Daoy (cell line): ENCODE data around the gene STAT5A. TPM values are rescaled to one million over a fixed set of nuclear protein-coding genes. Genes with fewer than 3 reads are reported as not detected.
"Not testable (repeated sequence)": the region's sequence is repeated elsewhere in the genome, so short reads cannot be mapped to it uniquely, and the experiment has no call there.

Experiments
- DNase-seq: peaks from one replicate; pipeline ENCODE4 v3.0.0-alpha.2; 2015; ENCODE audit warnings: low read depth
- total RNA-seq: library from RNA; depleted of rRNA; stranded (reverse); fragments of >200 nt; shearing (Covaris generic); gene quantifications from 2 replicates; pipeline ENCODE4 v1.2.3, GENCODE V29; 2014

The STAT5A gene
- total RNA-seq, 1 experiment from 2014 or later: 18.7 TPM

GRCh38 chr17:42285346-42286050 is 2.8 kb upstream of the STAT5A start:
- DNase-seq: no peak

GRCh38 chr17:42286411-42287221 is 1.7 kb upstream of the STAT5A start:
- peak; percentile 34 for DNase-seq

GRCh38 chr17:42287305-42287976 is 857 bp upstream of the STAT5A start:
- DNase-seq: peak; percentile 66

- no peak for DNase-seq
Measured at GRCh38 chr17:42288803-42289610, 709 bp downstream of the STAT5A start.

- DNase-seq: no peak
Measured at GRCh38 chr17:42289611-42290181, 1.4 kb downstream of the STAT5A start.

- no peak for DNase-seq
Measured at GRCh38 chr17:42290577-42290976, 2.3 kb downstream of the STAT5A start.

- DNase-seq: no peak
Measured at GRCh38 chr17:42291129-42291528, 2.8 kb downstream of the STAT5A start.

GRCh38 chr17:42294469-42295398 is 6.4 kb downstream of the STAT5A start:
- DNase-seq: no peak

GRCh38 chr17:42296012-42296411 is 7.7 kb downstream of the STAT5A start:
- no peak for DNase-seq

- not testable (repeated sequence) for DNase-seq
Measured at GRCh38 chr17:42297775-42298174, 9.5 kb downstream of the STAT5A start.

- DNase-seq: not testable (repeated sequence)
Measured at GRCh38 chr17:42299361-42299760, 11.1 kb downstream of the STAT5A start.

- not testable (repeated sequence) for DNase-seq
Measured at GRCh38 chr17:42299913-42300312, 11.6 kb downstream of the STAT5A start.

GRCh38 chr17:42301022-42301421 is 12.7 kb downstream of the STAT5A start:
- DNase-seq: no peak

- no peak for DNase-seq
Measured at GRCh38 chr17:42303694-42304093, 15.4 kb downstream of the STAT5A start.

GRCh38 chr17:42304187-42305030 is 16.1 kb downstream of the STAT5A start:
- no peak for DNase-seq

- not testable (repeated sequence) for DNase-seq
Measured at GRCh38 chr17:42305031-42305330, 16.7 kb downstream of the STAT5A start.

- no peak for DNase-seq
Measured at GRCh38 chr17:42305543-42306384, 17.5 kb downstream of the STAT5A start.

GRCh38 chr17:42306385-42306667 is 18.0 kb downstream of the STAT5A start:
- DNase-seq: no peak
